Neural cell (in vitro differentiated cells): ENCODE data around the gene SURF1.

ENCODE experiments used
- EP300 ChIP-seq: fragments of 450-650 bp; conservative IDR thresholded peaks from 2 replicates; pipeline ENCODE4 v1.6.1; 2014; ENCODE audit warnings: antibody characterized with exemption, mild to moderate bottlenecking, moderate library complexity; ENCODE audit not compliant: poor library complexity, severe bottlenecking
- EZH2 ChIP-seq: fragments of 200-600, 300-800 bp; shearing (Covaris generic), sonication (generic); IDR thresholded peaks from 2 replicates; pipeline ENCODE4 v1.6.1; 2014; ENCODE audit warnings: antibody characterized with exemption, low read length, borderline replicate concordance, mild to moderate bottlenecking; ENCODE audit not compliant: insufficient read depth, poor library complexity, severe bottlenecking
- MXI1 ChIP-seq: fragments of 450-650 bp; conservative IDR thresholded peaks from 2 replicates; pipeline ENCODE4 v1.6.1; 2014; ENCODE audit warnings: antibody characterized with exemption, mild to moderate bottlenecking; ENCODE audit not compliant: poor library complexity, severe bottlenecking
- POLR2AphosphoS5 ChIP-seq: IDR thresholded peaks from 2 replicates; pipeline ENCODE4 v1.6.1; 2012
- RAD21 ChIP-seq: fragments of 450-650 bp; conservative IDR thresholded peaks from 2 replicates; pipeline ENCODE4 v1.6.1; 2014; ENCODE audit warnings: antibody characterized with exemption, mild to moderate bottlenecking, moderate library complexity
- TAF1 ChIP-seq: IDR thresholded peaks from 2 replicates; pipeline ENCODE4 v1.6.1; 2012; ENCODE audit warnings: low read depth
- TF ChIP-seq, protein P1 (sequence below): fragments of 450-650 bp; IDR thresholded peaks from 2 replicates; pipeline ENCODE4 v1.5.1; 2014; ENCODE audit warnings: antibody characterized with exemption, mild to moderate bottlenecking, moderate library complexity; ENCODE audit not compliant: poor library complexity, severe bottlenecking
- TF ChIP-seq, protein P2 (sequence below): IDR thresholded peaks from 2 replicates; pipeline ENCODE4 v1.6.1; 2012; ENCODE audit warnings: borderline replicate concordance

DNA sequence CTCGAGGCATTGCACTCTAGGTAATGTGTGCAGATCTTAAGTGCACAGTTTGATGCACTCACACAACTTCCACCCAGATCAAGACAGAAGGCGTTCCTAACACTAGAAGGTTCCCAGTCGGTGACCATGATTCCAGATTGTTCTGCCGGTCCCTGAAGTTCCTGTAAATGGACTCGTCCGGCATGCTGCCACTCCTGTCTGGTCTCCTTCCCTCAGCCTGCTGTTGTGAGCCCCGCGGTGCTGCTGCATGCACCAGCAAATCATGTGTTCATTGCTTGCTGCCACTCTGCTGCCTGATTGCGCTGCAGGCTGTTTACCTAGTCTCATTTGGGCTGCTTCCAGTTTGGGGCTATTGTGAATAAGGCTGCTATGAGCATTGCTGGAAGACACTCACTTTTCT lies 31.4 kb upstream of the SURF1 start:
- TF ChIP-seq, protein P1, sequence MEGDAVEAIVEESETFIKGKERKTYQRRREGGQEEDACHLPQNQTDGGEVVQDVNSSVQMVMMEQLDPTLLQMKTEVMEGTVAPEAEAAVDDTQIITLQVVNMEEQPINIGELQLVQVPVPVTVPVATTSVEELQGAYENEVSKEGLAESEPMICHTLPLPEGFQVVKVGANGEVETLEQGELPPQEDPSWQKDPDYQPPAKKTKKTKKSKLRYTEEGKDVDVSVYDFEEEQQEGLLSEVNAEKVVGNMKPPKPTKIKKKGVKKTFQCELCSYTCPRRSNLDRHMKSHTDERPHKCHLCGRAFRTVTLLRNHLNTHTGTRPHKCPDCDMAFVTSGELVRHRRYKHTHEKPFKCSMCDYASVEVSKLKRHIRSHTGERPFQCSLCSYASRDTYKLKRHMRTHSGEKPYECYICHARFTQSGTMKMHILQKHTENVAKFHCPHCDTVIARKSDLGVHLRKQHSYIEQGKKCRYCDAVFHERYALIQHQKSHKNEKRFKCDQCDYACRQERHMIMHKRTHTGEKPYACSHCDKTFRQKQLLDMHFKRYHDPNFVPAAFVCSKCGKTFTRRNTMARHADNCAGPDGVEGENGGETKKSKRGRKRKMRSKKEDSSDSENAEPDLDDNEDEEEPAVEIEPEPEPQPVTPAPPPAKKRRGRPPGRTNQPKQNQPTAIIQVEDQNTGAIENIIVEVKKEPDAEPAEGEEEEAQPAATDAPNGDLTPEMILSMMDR: no peak
- no peak for TF ChIP-seq EZH2
- TF ChIP-seq POLR2AphosphoS5: no peak
- TF ChIP-seq MXI1: no peak
- TF ChIP-seq, protein P2, sequence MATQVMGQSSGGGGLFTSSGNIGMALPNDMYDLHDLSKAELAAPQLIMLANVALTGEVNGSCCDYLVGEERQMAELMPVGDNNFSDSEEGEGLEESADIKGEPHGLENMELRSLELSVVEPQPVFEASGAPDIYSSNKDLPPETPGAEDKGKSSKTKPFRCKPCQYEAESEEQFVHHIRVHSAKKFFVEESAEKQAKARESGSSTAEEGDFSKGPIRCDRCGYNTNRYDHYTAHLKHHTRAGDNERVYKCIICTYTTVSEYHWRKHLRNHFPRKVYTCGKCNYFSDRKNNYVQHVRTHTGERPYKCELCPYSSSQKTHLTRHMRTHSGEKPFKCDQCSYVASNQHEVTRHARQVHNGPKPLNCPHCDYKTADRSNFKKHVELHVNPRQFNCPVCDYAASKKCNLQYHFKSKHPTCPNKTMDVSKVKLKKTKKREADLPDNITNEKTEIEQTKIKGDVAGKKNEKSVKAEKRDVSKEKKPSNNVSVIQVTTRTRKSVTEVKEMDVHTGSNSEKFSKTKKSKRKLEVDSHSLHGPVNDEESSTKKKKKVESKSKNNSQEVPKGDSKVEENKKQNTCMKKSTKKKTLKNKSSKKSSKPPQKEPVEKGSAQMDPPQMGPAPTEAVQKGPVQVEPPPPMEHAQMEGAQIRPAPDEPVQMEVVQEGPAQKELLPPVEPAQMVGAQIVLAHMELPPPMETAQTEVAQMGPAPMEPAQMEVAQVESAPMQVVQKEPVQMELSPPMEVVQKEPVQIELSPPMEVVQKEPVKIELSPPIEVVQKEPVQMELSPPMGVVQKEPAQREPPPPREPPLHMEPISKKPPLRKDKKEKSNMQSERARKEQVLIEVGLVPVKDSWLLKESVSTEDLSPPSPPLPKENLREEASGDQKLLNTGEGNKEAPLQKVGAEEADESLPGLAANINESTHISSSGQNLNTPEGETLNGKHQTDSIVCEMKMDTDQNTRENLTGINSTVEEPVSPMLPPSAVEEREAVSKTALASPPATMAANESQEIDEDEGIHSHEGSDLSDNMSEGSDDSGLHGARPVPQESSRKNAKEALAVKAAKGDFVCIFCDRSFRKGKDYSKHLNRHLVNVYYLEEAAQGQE: no peak
- no peak for TF ChIP-seq RAD21
- no peak for TF ChIP-seq TAF1
- no peak for TF ChIP-seq EP300
